Fibroblast of the aortic adventitia (primary cell): ENCODE data around the gene CIC. TPM values are rescaled to one million over a fixed set of nuclear protein-coding genes. Genes with fewer than 3 reads are reported as not detected.
"Not testable (repeated sequence)": the region's sequence is repeated elsewhere in the genome, so short reads cannot be mapped to it uniquely, and the experiment has no call there.

Source experiments
- DNase-seq: peaks from one replicate; pipeline ENCODE4 v3.0.0-alpha.2; 2010; ENCODE audit warnings: low read depth
- H3K4me3 ChIP-seq: 2 replicates; pipeline ENCODE4 v1.5.1; 2011; ENCODE audit warnings: low read depth, mild to moderate bottlenecking, control low read depth, low read length, moderate library complexity
- CTCF ChIP-seq: IDR thresholded peaks from 2 replicates; pipeline ENCODE4 v1.5.1; 2011; ENCODE audit warnings: mild to moderate bottlenecking, low read length, control low read depth, inconsistent platforms; ENCODE audit not compliant: insufficient read depth
- total RNA-seq: library from RNA; depleted of rRNA; stranded (reverse); fragments of >200 nt; gene quantifications from 2 replicates; pipeline ENCODE4 v1.2.3, GENCODE V29; 2012; ENCODE audit warnings: low replicate concordance

The CIC gene
- total RNA-seq, 1 donor: 35.3 TPM

DNA sequence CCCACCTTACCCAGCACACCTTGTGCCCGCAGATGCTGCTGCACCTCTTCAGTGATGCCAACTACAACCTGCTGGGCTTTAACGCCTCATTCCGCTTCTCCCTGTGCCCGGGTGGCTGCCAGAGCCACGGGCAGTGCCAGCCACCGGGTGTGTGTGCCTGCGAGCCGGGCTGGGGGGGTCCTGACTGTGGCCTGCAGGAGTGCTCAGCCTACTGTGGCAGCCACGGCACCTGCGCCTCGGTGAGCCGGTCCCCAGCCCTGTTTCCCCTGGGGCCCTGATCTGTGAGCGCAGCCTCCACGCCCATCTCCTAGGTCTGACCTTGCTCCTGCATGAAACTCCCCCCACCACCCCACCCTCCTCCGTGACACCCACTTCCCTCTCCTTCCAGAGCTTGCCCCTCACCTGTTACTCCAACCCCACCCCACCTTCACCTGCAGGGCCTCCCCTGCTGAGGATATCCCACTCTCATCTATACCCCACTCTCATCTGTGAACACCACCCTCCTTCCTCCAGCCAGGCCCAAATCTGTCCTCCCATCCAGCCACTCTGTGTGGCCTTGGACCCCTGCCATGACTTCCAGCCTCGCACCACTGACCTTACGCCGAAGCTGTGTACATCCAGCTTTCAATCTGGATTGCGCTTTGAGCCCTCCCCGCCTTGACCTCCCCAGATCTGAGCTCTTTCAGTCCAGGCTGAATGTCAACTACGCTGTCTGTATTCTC lies 65.1 kb downstream of the CIC start:
- no peak for DNase-seq
- TF ChIP-seq CTCF: no peak
- no peak overlapping the region for H3K4me3 ChIP-seq

- TF ChIP-seq CTCF: no peak
- H3K4me3 ChIP-seq: no peak overlapping the region
These were observed 65.8 kb downstream of the CIC start for GRCh38 chr19:42334697-42335373.

GRCh38 chr19:42335374-42335936 lies 66.4 kb downstream of the CIC start:
- DNase-seq: no peak
- TF ChIP-seq CTCF: no peak

More at GRCh38 chr19:42334697-42335373, 65.8 kb downstream of the CIC start:
- DNase-seq: no peak

GRCh38 chr19:42335971-42336370 lies 66.9 kb downstream of the CIC start:
- TF ChIP-seq CTCF: no peak
- no peak overlapping the region for H3K4me3 ChIP-seq
- DNase-seq: no peak

More at GRCh38 chr19:42335374-42335936, 66.4 kb downstream of the CIC start:
- H3K4me3 ChIP-seq: no peak overlapping the region

- H3K4me3 ChIP-seq, DNase-seq: not testable (repeated sequence)
These were observed 70.2 kb downstream of the CIC start for GRCh38 chr19:42339126-42339860.

DNA sequence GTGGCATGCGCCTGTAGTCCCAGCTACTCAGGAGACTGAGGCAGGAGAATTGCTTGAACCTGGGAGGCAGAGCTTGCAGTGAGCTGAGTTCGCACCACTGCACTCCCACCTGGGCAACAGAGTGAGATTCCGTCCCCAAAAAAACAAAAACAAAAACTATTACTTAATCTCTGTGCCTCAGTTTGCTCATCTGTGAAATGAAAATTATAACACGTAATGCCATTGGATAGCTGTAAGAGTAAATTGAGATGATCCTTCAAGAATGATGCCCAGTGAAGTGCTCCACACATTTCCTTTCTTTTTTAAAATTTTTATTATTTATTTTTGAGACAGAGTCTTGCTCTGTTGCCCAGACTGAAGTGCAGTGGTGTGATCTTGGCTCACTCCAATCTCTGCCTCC lies 70.9 kb downstream of the CIC start:
- not testable (repeated sequence) for H3K4me3 ChIP-seq, DNase-seq

DNA sequence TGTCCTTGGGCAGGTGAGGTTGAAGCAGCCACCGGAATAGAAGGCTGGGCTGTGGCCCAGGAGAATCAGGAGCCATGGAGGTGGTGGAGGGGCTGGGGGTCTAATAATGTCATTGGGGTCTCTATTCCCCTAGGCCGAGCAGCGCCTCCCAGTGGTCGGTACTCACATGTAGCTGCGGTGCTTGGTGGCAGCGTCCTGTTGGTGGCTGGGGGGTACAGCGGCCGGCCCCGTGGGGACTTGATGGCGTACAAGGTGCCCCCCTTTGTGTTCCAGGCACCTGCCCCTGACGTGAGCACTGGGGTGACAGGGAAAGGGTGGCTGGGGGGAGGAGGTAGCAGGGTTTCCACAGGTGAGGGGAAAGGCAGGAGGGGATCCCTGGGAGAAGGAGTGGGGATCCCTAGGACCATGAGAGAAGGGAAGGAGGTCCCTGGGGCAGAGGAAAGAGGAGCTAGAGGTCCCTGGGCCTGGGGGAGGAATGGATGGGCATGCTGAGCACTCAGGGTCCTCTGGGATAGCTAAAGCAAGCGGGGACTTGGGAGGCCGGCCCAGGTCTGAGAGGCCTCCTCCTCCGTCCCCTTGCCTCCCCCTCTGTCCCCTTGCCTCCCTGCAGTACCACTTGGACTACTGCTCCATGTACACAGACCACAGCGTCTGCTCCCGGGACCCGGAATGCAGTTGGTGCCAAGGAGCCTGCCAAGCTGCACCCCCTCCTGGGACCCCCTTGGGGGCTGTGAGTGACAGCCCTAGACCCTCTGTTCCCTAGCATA lies 74.5 kb downstream of the CIC start:
- DNase-seq: no peak
- no peak overlapping the region for H3K4me3 ChIP-seq
- no peak for TF ChIP-seq CTCF
